GM19328 (cell line): ENCODE data around the gene FOXJ1.

Source experiments
- ATAC-seq: cut with Tn5 transposase; IDR thresholded peaks from one replicate; pipeline ENCODE4 v1.9.1; 2021; ENCODE audit warnings: mild to moderate bottlenecking, moderate library complexity; ENCODE audit not compliant: unreplicated experiment

The FOXJ1 gene

GRCh38 chr17:76125391-76125675 lies 15.7 kb downstream of the FOXJ1 start:
- no peak for ATAC-seq

- ATAC-seq = no peak
Measured at GRCh38 chr17:76124582-76125390, 16.3 kb downstream of the FOXJ1 start.

- ATAC-seq = no peak
Measured at GRCh38 chr17:76123749-76124581, 17.1 kb downstream of the FOXJ1 start.

DNA sequence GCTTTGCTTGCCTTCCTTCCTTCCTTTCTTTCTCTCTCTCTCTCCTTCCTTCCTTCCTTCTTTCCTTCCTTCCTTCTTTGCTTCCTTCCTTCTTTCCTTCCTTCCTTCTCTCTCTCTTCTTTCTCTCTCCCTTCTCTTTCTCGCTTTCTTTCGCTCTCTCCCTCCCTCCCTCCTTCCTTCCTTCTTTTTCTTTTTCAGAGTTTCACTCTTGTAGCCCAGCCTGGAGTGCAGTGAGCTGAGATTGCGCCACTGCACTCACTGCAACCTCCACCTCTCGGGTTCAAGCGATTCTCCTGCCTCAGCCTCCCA lies 17.9 kb downstream of the FOXJ1 start:
- no peak for ATAC-seq

DNA sequence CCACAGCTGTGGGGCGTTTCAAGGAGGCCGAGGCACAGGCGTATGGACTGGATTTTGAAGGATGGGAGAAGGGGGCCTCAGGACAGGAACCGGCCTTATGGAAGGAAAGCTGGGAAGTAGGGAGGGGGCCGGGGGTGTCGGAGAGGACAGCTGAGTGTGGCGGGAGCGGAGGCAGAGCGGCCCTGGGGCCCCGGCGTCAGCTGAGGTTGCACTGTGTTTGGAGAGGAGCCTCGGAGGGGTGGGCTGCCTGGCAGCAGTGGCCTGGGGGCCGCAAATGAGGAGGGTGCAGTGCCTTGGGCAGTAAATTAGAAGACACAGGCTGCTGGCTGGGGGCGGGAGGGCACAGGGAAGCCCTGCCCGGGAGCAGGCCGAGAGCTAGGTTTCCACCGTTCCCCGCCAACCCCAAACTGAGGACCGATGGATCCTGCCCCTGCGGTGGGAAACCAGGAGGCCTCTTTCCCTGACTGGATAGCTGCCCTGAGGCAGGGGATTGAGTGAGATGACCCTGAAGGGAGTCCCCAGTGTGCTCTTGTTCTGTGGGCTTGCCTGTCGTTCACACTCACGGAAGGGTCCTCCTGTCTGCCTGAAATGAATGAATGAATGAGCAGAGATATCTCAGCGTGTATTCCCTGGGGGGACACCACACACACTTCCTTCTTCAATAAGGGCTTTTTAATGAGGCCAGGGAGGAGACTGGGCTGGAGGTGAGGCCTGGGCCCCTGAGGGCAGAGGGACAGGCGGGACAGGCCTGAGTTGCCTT lies 18.4 kb downstream of the FOXJ1 start:
- no peak for ATAC-seq

- no peak for ATAC-seq
Measured at GRCh38 chr17:76121932-76122430, 19.1 kb downstream of the FOXJ1 start.

- ATAC-seq = no peak
Measured at GRCh38 chr17:76120658-76121008, 20.4 kb downstream of the FOXJ1 start.

DNA sequence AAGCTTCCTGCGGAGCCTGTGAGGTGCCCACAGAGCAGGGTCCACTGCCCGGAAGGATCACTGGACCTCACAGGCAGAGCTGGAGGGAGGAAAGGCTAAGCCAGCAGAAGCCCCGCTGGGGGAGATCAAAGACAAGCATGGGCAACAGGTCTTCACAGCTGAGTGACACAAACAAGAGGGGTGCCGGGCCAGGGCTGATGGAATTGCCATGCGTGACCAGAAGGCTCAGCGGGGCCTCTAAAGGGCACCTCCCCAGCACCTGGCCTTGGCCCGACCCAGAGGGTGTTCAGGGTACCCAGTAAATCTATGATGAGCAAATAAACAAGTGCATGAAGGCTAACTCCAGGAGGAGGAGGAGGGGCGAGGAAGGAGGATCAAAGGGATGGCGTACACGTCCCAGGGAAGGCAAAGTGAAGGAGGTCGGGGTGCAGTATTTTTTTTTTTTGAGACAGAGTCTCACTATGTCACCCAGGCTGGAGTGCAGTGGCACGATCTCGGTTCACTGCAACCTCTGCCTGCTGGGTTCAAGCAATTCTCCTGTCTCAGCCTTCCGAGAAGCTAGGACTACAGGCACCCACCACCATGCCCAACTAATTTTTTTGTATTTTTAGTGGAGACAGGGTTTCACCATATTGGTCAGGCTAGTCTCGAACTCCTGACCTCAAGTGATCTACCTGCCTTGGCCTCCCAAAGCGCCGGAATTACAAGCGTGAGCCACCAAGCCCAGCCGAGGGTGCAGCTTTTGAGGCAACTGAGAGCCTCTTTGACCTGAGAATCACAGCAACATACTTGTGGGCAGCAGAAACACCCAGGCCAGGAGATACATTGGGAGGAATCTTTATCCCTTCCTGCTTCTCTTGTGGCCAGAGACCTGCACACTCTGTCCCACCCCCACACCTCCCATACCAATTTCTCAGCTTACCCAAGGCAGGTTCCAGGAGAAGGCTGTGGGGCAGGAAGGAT lies 21.4 kb downstream of the FOXJ1 start:
- ATAC-seq = no peak

DNA sequence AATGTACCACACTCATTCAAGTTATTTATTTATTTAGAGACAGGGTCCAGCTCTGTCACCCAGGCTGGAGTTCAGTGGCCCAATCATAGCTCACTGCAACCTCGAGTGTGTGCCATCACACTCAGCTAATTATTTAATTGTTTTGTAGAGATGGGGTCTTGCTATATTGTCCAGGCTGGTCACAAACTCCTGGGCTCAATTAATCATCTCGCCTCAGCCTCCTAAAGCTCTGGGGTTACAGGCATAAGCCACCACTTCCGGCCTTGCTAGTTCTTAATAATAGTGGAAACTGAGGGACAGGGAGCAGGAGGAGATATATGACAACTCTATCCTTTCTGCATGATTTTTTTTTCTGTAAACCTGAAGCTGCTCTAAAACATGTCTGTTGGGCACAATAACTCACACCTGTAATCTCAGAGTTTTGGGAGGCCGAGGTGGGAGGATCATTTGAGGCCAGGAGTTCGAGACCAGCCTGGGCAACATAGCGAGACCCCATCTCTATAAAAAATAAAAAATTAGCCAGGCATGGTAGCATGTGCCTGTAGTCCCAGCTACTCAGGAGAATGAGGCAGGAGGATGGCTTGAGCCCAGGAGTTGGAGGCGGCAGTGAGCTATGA lies 25.8 kb downstream of the FOXJ1 start:
- ATAC-seq = no peak

- no peak for ATAC-seq
Measured at GRCh38 chr17:76111956-76112355, 29.1 kb downstream of the FOXJ1 start.

GRCh38 chr17:76107509-76107908 lies 33.5 kb downstream of the FOXJ1 start:
- no peak for ATAC-seq

DNA sequence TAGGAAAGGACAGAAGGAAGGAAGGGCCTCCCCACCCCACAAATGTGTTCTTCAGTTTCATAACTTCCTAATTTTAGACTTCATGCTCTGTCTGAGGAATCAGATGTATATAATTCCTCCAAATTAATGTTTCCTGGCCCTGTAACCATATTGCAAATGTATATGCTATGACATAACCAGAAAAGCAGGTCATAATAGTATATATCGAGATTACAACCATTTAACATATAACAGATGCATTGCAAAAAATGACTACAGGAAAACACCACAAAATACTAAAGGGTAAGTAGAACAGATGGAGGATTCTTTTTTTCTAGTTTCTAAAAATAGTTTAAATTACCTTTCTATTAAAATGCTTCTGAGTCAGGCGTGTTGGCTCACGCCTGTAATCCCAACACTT lies 34.3 kb downstream of the FOXJ1 start:
- no peak for ATAC-seq

GRCh38 chr17:76104896-76105231 lies 36.2 kb downstream of the FOXJ1 start:
- no peak for ATAC-seq

GRCh38 chr17:76104140-76104895 lies 36.7 kb downstream of the FOXJ1 start:
- no peak for ATAC-seq

DNA sequence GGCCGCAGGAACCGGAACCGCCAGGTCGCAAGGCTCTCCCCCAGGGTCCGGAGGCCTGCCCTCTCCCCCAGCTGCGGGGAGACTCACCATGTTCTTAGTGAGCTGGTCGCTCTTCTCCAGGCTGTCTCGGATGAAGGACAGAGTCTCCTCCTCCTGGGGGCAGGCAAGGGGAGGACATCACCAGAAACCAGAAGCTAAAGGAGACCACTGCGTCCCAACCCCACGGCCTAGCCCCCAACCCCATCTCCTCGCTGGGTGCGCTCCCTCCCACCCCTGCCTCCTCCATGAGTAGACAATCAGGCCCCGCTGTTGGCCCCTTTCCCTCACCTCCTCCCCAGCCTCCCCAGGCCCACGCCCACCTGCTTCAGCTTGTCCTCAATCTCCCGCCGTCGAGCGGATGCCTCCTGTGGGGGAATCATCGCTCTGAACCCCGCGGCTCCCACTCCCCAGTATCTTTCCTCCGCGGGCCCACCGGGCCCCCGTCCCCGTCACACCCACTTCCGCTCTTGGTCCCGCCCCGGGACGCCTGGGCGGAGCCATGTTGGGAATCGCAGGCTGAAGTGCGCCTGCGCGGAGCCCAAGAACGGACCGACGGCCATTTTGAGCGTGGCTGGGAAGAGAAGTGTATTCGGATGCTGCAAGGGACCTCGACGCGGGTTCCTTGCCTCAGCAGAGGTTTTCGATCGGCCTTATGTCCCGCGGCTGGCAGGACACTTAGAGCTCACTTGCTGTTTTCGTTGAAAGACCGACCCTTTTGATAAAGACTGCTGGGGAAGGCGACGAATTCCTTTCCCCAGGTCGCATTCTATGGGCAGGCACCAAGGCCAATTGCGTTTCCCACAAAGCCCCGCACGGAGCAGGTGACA lies 37.5 kb downstream of the FOXJ1 start, which contains the start of gene EXOC7:
Gene EXOC7, minus strand, starts transcription at position 514 of the 866 bp plus-strand sequence. Its CDS starts 95 bp downstream, at position 419.
- peak; percentile 74 for ATAC-seq

DNA sequence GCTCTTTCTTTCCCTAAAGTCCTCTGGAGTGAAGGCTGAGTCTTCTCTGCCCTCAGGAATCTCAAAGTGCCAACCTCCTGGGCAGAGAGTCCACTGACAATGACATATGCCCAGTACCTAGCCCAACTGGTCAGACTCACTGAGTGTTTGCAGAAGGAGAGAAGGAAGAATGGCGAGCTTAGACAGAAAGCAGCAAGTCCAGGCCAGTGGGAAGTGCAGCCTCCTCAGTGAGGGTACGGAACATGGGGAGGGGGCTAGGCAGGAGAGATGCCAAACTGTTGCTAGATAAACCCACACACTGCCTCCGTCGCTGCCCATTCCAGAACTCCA lies 38.1 kb downstream of the FOXJ1 start:
- ATAC-seq = peak; percentile 7

GRCh38 chr17:76097716-76098295 lies 43.2 kb downstream of the FOXJ1 start:
- ATAC-seq = no peak

DNA sequence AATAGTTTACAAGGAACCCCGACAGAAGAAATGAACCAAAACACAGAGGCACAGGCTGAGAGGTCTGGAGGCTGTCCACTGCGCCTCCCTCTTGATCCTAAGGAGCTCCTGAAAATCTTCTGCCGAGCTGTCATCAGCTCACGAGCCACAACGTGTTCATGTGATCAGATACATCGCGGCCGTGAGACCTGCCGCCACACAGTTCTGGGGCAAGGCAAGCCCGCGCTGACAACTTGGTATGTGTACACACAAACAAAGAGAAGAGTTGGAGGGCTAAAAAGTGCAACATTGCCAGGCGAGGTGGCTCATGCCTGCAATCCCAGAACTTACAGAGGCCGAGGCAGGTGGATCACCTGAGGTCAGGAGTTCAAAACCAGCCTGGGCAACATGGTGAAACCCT lies 45.1 kb downstream of the FOXJ1 start:
- no peak for ATAC-seq
